HepG2 (cell line): Measurements from ENCODE around the gene TANGO6. TPM values are rescaled to one million over a fixed set of nuclear protein-coding genes. Genes with fewer than 3 reads are reported as not detected.

ENCODE experiments used
- ATAC-seq: fragments of 200-7000 bp; cut with Tn5 transposase; 3 replicates; pipeline ENCODE4 v1.9.1; 2020; ENCODE audit warnings: mild to moderate bottlenecking, moderate library complexity
- BruUV-seq: library from RNA; stranded (reverse); fragments of 400-500 nt; replicated peaks from 2 replicates; lab custom pipeline; 2021; lab: Mats Ljungman, UMichigan
- CTCF ChIA-PET: fragments of 300-600 bp; formaldehyde crosslinking; extraction: SDS; loops from one replicate; lab custom pipeline; 2021; ENCODE audit warnings: low total read pairs, inconsistent platforms, low intra/inter-chr PET ratio; lab: Yijun Ruan, JAX
- POLR2A ChIA-PET: fragments of 350-600 bp; sonication (Branson Sonifier 250); formaldehyde crosslinking; loops from one replicate; lab custom pipeline; 2020; ENCODE audit warnings: antibody characterized with exemption, inconsistent platforms; lab: Yijun Ruan, JAX
- DNase-seq: peaks from one replicate; pipeline ENCODE4 v3.0.0-alpha.2; 2015; ENCODE audit warnings: low spot score
- FAIRE-seq: peaks from 3 replicates; lab custom pipeline; 2011; peaks lifted over from hg19 to GRCh38; lab: Jason Lieb, UNC
- H2AFZ ChIP-seq: one replicate; pipeline ENCODE4 v1.6.1; 2011; ENCODE audit warnings: low read length, inconsistent platforms
- H3K27ac ChIP-seq: fragments of 300-600 bp; 3 replicates; pipeline ENCODE4 v1.8.0; 2011; ENCODE audit warnings: mixed run types, mild to moderate bottlenecking, mixed read lengths, low read length, inconsistent platforms; ENCODE audit not compliant: insufficient read depth; ENCODE audit errors: extremely low read length
- H3K27me3 ChIP-seq, 2 experiments: fragments of 200-600 bp in 1 of 2; 2 replicates in 1 of 2; 3 replicates in 1 of 2; pipeline versions ENCODE4 v1.6.0 to v1.8.0; 2011; ENCODE audit warnings: low read length in 2 of 2, mild to moderate bottlenecking in 2 of 2, moderate library complexity in 2 of 2, inconsistent platforms in 1 of 2; ENCODE audit not compliant: insufficient read depth in 2 of 2, control insufficient read depth in 1 of 2
- H3K36me3 ChIP-seq, 2 experiments: fragments of 200-600 bp in 1 of 2; replicated peaks in 1 of 2; 2 replicates in 1 of 2; 3 replicates in 1 of 2; pipeline versions ENCODE4 v1.5.1 to v1.8.0; 2011; ENCODE audit warnings: low read length in 2 of 2, inconsistent platforms in 1 of 2; ENCODE audit not compliant: insufficient read depth in 2 of 2, control insufficient read depth in 1 of 2
- H3K4me1 ChIP-seq: 2 replicates; pipeline ENCODE4 v1.5.1; 2012; ENCODE audit warnings: low read length, inconsistent platforms; ENCODE audit not compliant: insufficient read depth
- H3K4me2 ChIP-seq: 2 replicates; pipeline ENCODE4 v1.6.0; 2011; ENCODE audit warnings: low read depth, low read length, inconsistent platforms
- H3K4me3 ChIP-seq, 3 experiments: fragments of 200-600 bp in 1 of 3; sonication (generic), shearing (Covaris generic) in 1 of 3; replicated peaks in 1 of 3; 2 replicates each; pipeline ENCODE4 v1.5.1; 2011 to 2016; ENCODE audit warnings: low read length in 3 of 3, inconsistent platforms in 2 of 3, low read depth in 2 of 3, mild to moderate bottlenecking in 2 of 3, control low read depth in 1 of 3, mixed read lengths in 1 of 3; ENCODE audit not compliant: insufficient read depth in 1 of 3
- H3K79me2 ChIP-seq: one replicate; pipeline ENCODE4 v1.6.1; 2011; ENCODE audit warnings: low read length, inconsistent platforms; ENCODE audit not compliant: insufficient read depth
- H3K9ac ChIP-seq: 2 replicates; pipeline ENCODE4 v1.6.0; 2011; ENCODE audit warnings: mild to moderate bottlenecking, low read depth, low read length, inconsistent platforms; ENCODE audit not compliant: insufficient read depth
- H3K9me3 ChIP-seq: 2 replicates; pipeline ENCODE4 v1.5.1; 2012; ENCODE audit warnings: mild to moderate bottlenecking, low read length
- H4K20me1 ChIP-seq: 2 replicates; pipeline ENCODE4 v1.6.0; 2011; ENCODE audit warnings: inconsistent platforms, mild to moderate bottlenecking, low read length, moderate library complexity; ENCODE audit not compliant: insufficient read depth
- DMAP1 ChIP-seq: IDR thresholded peaks from 2 replicates; pipeline ENCODE4 v1.6.1; 2016
- EEA1 ChIP-seq: sonication (generic); formaldehyde crosslinking; IDR thresholded peaks from 2 replicates; pipeline ENCODE4 v1.5.1; 2020; ENCODE audit warnings: mild to moderate bottlenecking, missing genetic modification reagents, borderline replicate concordance
- GZF1 ChIP-seq: sonication (generic); formaldehyde crosslinking; IDR thresholded peaks from 2 replicates; pipeline ENCODE4 v1.5.1; 2020; ENCODE audit warnings: mild to moderate bottlenecking, missing genetic modification reagents
- JARID2 ChIP-seq: sonication (generic); formaldehyde crosslinking; IDR thresholded peaks from 2 replicates; pipeline ENCODE4 v1.8.1; 2023; ENCODE audit warnings: missing genetic modification reagents, inconsistent platforms; ENCODE audit not compliant: insufficient replicate concordance
- MNT ChIP-seq: fragments of 450-650 bp; IDR thresholded peaks from 2 replicates; pipeline ENCODE4 v1.6.1; 2016
- MXI1 ChIP-seq: IDR thresholded peaks from 3 replicates; pipeline ENCODE4 v1.6.1; 2012; ENCODE audit warnings: low read depth, low read length, inconsistent platforms, borderline replicate concordance
- NCOA2 ChIP-seq: sonication (generic); formaldehyde crosslinking; IDR thresholded peaks from 2 replicates; pipeline ENCODE4 v1.8.0; 2022; ENCODE audit warnings: inconsistent platforms
- NFKBIZ ChIP-seq: IDR thresholded peaks from 2 replicates; pipeline ENCODE4 v1.6.1; 2018; ENCODE audit warnings: missing genetic modification reagents, missing compliant biosample characterization
- NONO ChIP-seq, 2 experiments: fragments of 450-650 bp in 1 of 2; sonication (generic) in 1 of 2; formaldehyde crosslinking in 1 of 2; IDR thresholded peaks in 1 of 2; conservative IDR thresholded peaks in 1 of 2; 2 replicates each; pipeline versions ENCODE4 v1.6.1 to v1.8.0; 2017 to 2022; ENCODE audit warnings: mild to moderate bottlenecking in 1 of 2, missing genetic modification reagents in 1 of 2, moderate library complexity in 1 of 2
- WIZ ChIP-seq: sonication (generic); formaldehyde crosslinking; IDR thresholded peaks from 2 replicates; pipeline ENCODE4 v1.5.1; 2020; ENCODE audit warnings: mild to moderate bottlenecking, missing genetic modification reagents
- ZBTB8A ChIP-seq: sonication (generic); formaldehyde crosslinking; IDR thresholded peaks from 2 replicates; pipeline ENCODE4 v1.4.0; 2020; ENCODE audit warnings: mild to moderate bottlenecking, low read depth, missing genetic modification reagents, borderline replicate concordance
- ZFX ChIP-seq: sonication (generic); formaldehyde crosslinking; IDR thresholded peaks from 2 replicates; pipeline ENCODE4 v1.4.0; 2020; ENCODE audit warnings: mild to moderate bottlenecking, low read depth, missing genetic modification reagents, moderate library complexity
- ZNF180 ChIP-seq: sonication (generic); formaldehyde crosslinking; IDR thresholded peaks from 2 replicates; pipeline ENCODE4 v1.4.0; 2020; ENCODE audit warnings: low read depth, missing genetic modification reagents, borderline replicate concordance
- ZNF24 ChIP-seq: fragments of 450-650 bp; IDR thresholded peaks from 2 replicates; pipeline ENCODE4 v1.6.1; 2017; ENCODE audit warnings: antibody characterized with exemption, mild to moderate bottlenecking
- ZNF263 ChIP-seq: sonication (generic); formaldehyde crosslinking; IDR thresholded peaks from 2 replicates; pipeline ENCODE4 v1.4.0; 2020; ENCODE audit warnings: missing genetic modification reagents
- ZNF501 ChIP-seq: sonication (generic); formaldehyde crosslinking; IDR thresholded peaks from 2 replicates; pipeline ENCODE4 v1.5.1; 2020; ENCODE audit warnings: mild to moderate bottlenecking, moderate library complexity, missing genetic modification reagents
- ZNF768 ChIP-seq: sonication (generic); formaldehyde crosslinking; IDR thresholded peaks from 2 replicates; pipeline ENCODE4 v1.4.0; 2020; ENCODE audit warnings: missing genetic modification reagents
- ZXDC ChIP-seq: sonication (generic); formaldehyde crosslinking; IDR thresholded peaks from 2 replicates; pipeline ENCODE4 v1.5.0; 2020; ENCODE audit warnings: mild to moderate bottlenecking, missing genetic modification reagents
- WGBS: methylation state at CpG from one replicate; pipeline ENCODE4 v1.1.6; 2017; ENCODE audit warnings: low lambda C conversion rate; 5-methylcytosine and 5-hydroxymethylcytosine counted together
- in situ Hi-C: cut with HindIII; loops from 2 replicates; pipeline ENCODE4 v1.10.0; 2017; ENCODE audit warnings: low pct_unique_long_range_greater_than_20kb; ENCODE audit not compliant: extremely low pct_ligation_motif_present
- intact Hi-C: fragments of 100-400 bp; cut with micrococcal nuclease; formaldehyde crosslinking; loops from one replicate; pipeline ENCODE4 v1.10.0; 2022; ENCODE audit not compliant: unreplicated experiment
- polyA plus RNA-seq, 8 experiments: library from polyadenylated mRNA; depleted of rRNA in 3 of 8; stranded (reverse) in 7 of 8; unstranded in 1 of 8; fragments of >200 nt; fragmentation: Illumina TruSeq in 4 of 8; extraction: Trizol in 4 of 8; gene quantifications; 2 replicates each; pipeline versions ENCODE4 v1.2.1 to v1.2.3, GENCODE V29; 2011 to 2016; ENCODE audit warnings: low read depth in 4 of 8, missing spikeins in 1 of 8, mixed read lengths in 1 of 8; ENCODE audit not compliant: insufficient read depth in 1 of 8
- total RNA-seq, 5 experiments: library from RNA; depleted of rRNA; stranded (reverse); fragments of >200 nt; fragmentation: Illumina TruSeq; extraction: Trizol; gene quantifications; 2 replicates each; pipeline ENCODE4 v1.2.3, GENCODE V29; 2016; ENCODE audit warnings: low read depth in 1 of 5
- TF ChIP-seq, protein P1 (sequence below): IDR thresholded peaks from 2 replicates; pipeline ENCODE4 v1.6.1; 2016; ENCODE audit warnings: mild to moderate bottlenecking, missing biosample characterization, missing genetic modification reagents
- TF ChIP-seq, protein P2 (sequence below): IDR thresholded peaks from 2 replicates; pipeline ENCODE4 v1.6.1; 2018; ENCODE audit warnings: missing genetic modification reagents

TANGO6 gene
- total and polyA plus RNA-seq, 2 of the 13 experiments (the other 11 are each of a cell fraction or from before 2014, with no cell fraction given): 7.2 to 13.3 TPM

DNA sequence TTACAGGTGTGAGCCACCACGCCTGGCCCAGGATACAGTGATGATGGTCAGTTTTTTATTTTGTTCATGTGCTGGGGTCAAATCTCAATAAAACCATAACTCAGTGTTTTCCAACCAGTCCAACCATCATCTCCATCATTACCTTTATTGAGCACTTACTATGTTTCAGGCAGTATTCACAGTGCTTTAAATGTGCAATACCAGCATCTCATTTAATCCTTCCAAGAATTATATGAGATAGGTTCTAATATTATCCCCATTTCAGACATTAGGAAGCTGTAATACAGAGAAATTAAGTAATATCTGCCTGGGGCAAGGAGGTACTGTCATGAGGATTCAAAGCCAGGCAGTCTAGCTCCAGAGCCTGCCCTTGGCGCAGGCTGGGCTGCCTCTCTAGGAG, 36.9 kb upstream of the TANGO6 start (continued):
- no peak for TF ChIP-seq MNT
- TF ChIP-seq ZNF263 (CRISPR knock-in tag): no peak
- no peak for TF ChIP-seq ZNF24
- TF ChIP-seq ZBTB8A (CRISPR knock-in tag): no peak
- no peak for TF ChIP-seq JARID2 (CRISPR knock-in tag)

GRCh38 chr16:68806981-68807380, 36.4 kb upstream of the TANGO6 start:
- intact Hi-C loops: no loop called here
- ATAC-seq: no peak
- in situ Hi-C loops: no loop called here
- Histone ChIP-seq H3K9me3 (no peaks in the 10 kb centered on the region), H2AFZ (no peak overlapping the region), H3K4me1 (peaks cover 5% of the 10 kb centered on the region), H3K79me2 (no peaks in the 10 kb centered on the region), H3K36me3 (no peaks in the 10 kb centered on the region), H3K4me3 (no peak overlapping the region), H3K27ac (no peak overlapping the region), H3K4me2 (no peak overlapping the region), H4K20me1 (no peaks in the 10 kb centered on the region), H3K9ac (no peak overlapping the region), H3K27me3 (no peaks in the 10 kb centered on the region)
- CTCF ChIA-PET: no interaction called here
- no peak for FAIRE-seq
- DNase-seq: no peak
- WGBS: 64% methylated on average over 1 of the region's 1 CpG
- POLR2A ChIA-PET: no interaction called here
- BruUV-seq: no TSS peak
- no peak for TF ChIP-seq MXI1
- no peak for TF ChIP-seq NONO (IDR thresholded peaks at IDR 0.05)
- TF ChIP-seq NONO (CRISPR knock-in tag; conservative IDR thresholded peaks at IDR 0.05): no peak
- no peak for TF ChIP-seq GZF1 (CRISPR knock-in tag)
- no peak for TF ChIP-seq ZNF180 (CRISPR knock-in tag)
- TF ChIP-seq ZFX (CRISPR knock-in tag): no peak
- TF ChIP-seq NCOA2 (CRISPR knock-in tag): no peak
- TF ChIP-seq EEA1 (CRISPR knock-in tag): no peak
- no peak for TF ChIP-seq NFKBIZ (CRISPR knock-in tag)
- TF ChIP-seq ZNF501 (CRISPR knock-in tag): no peak
- TF ChIP-seq ZNF768: no peak
- TF ChIP-seq ZXDC: no peak
- TF ChIP-seq WIZ (CRISPR knock-in tag): no peak
- TF ChIP-seq, protein P1, sequence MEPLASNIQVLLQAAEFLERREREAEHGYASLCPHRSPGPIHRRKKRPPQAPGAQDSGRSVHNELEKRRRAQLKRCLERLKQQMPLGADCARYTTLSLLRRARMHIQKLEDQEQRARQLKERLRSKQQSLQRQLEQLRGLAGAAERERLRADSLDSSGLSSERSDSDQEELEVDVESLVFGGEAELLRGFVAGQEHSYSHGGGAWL (CRISPR knock-in tag): no peak
- TF ChIP-seq DMAP1 (CRISPR knock-in tag): no peak
- TF ChIP-seq, protein P2, sequence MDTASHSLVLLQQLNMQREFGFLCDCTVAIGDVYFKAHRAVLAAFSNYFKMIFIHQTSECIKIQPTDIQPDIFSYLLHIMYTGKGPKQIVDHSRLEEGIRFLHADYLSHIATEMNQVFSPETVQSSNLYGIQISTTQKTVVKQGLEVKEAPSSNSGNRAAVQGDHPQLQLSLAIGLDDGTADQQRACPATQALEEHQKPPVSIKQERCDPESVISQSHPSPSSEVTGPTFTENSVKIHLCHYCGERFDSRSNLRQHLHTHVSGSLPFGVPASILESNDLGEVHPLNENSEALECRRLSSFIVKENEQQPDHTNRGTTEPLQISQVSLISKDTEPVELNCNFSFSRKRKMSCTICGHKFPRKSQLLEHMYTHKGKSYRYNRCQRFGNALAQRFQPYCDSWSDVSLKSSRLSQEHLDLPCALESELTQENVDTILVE (CRISPR knock-in tag): no peak
